ENCODE data around the gene RAE1. TPM values are rescaled to one million over a fixed set of nuclear protein-coding genes. Genes with fewer than 3 reads are reported as not detected.

Gene RAE1
- total and polyA plus RNA-seq, 2 experiments from 2014 or later, result 35.8 to 43.3 TPM

DNA sequence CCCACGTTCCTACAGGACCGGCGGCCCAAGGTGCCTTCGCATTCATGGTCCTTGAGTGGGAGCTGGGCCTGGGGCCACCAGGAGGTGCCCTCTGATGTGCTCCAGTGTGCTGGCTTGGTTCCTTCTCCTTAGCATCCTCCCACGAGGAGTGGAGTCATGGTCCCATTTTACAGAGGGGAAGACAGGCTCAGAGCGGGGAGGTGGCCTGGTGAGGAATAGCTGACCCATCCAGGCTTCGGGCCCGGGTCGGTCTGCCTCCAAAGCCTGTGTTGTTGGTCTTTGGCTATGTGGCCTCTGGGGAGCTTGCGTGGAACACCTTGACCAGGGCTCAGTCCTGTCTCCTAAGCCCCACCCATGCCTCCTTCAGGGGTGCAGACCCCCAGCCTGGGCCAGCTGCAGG, 62.9 kb downstream of the RAE1 start:
- H2AFZ ChIP-seq, result no peak overlapping the region
- H3K4me3 ChIP-seq, result no peak overlapping the region
- no peaks in the 10 kb centered on the region for H3K79me2 ChIP-seq
- H3K4me1 ChIP-seq (ENCODE audit: insufficient read depth), result no peaks in the 10 kb centered on the region
- H3K36me3 ChIP-seq (replicated peaks; ENCODE audit: insufficient read depth, low read depth), result no peaks in the 10 kb centered on the region
- H3K9me2 ChIP-seq (replicated peaks; ENCODE audit: insufficient read depth), result no peaks in the 10 kb centered on the region
- 95% methylated on average over 10 of the region's 10 CpGs for WGBS (ENCODE audit: low lambda C conversion rate, missing lambda C conversion rate)
- no peaks in the 10 kb centered on the region for H4K20me1 ChIP-seq (ENCODE audit: insufficient read depth, poor library complexity, severe bottlenecking)
- no peaks in the 10 kb centered on the region for H3K27me3 ChIP-seq
- H3K4me2 ChIP-seq, result no peak overlapping the region
- DNase-seq (ENCODE audit: low spot score), result no peak
- no peak for TF ChIP-seq EZH2phosphoT487 (IDR thresholded peaks at IDR 0.05; ENCODE audit: low read depth, severe bottlenecking, unreplicated experiment)
- TF ChIP-seq, protein P1, sequence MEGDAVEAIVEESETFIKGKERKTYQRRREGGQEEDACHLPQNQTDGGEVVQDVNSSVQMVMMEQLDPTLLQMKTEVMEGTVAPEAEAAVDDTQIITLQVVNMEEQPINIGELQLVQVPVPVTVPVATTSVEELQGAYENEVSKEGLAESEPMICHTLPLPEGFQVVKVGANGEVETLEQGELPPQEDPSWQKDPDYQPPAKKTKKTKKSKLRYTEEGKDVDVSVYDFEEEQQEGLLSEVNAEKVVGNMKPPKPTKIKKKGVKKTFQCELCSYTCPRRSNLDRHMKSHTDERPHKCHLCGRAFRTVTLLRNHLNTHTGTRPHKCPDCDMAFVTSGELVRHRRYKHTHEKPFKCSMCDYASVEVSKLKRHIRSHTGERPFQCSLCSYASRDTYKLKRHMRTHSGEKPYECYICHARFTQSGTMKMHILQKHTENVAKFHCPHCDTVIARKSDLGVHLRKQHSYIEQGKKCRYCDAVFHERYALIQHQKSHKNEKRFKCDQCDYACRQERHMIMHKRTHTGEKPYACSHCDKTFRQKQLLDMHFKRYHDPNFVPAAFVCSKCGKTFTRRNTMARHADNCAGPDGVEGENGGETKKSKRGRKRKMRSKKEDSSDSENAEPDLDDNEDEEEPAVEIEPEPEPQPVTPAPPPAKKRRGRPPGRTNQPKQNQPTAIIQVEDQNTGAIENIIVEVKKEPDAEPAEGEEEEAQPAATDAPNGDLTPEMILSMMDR (IDR thresholded peaks at IDR 0.05; ENCODE audit: poor library complexity), result no peak
- no peak for TF ChIP-seq EZH2 (IDR thresholded peaks at IDR 0.05; ENCODE audit: borderline replicate concordance)
- H3K9me3 ChIP-seq (ENCODE audit: low read depth), result no peaks in the 10 kb centered on the region
- no peak overlapping the region for H3K27ac ChIP-seq

DNA sequence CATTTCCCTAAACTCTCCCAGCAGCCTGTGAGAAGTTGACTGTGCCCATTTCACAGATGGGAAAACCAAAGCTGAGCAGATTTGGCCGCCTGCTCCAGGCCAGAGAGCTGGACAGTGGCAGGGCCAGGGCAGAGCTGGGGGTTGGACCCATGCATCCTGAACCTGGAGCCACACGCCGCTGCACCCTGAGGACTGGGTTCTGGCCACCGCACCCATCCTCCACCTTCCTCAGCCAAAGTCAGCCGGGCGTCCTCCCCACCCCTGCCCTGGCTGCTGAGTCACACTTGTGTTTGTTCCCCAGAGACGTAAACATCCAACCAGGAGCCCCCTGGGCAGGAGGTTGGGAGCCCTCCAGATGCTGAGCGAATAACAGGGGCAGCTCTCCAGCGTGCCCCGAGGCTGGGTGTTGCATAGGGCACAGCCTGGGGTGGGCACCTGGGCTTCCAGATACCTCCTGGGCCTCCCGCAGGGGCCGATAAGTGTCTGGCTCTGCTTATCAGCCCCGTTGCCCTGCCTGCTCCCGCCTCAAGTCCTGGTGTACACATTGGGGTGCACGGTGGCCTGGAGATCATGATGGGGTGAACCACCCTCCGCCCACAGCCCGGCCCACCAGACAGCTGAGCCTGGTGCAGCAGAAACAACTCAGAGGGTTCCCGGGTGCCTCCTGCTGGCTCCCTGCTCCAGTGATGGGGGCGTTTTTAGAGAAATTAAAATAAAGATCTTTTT, 64.0 kb downstream of the RAE1 start:
- Histone ChIP-seq H4K20me1 (ENCODE audit: insufficient read depth, poor library complexity, severe bottlenecking) (no peaks in the 10 kb centered on the region), H3K9me2 (replicated peaks; ENCODE audit: insufficient read depth) (no peaks in the 10 kb centered on the region), H3K27ac (no peak overlapping the region), H3K4me1 (ENCODE audit: insufficient read depth) (no peaks in the 10 kb centered on the region), H3K9me3 (ENCODE audit: low read depth) (no peaks in the 10 kb centered on the region), H3K27me3 (no peaks in the 10 kb centered on the region), H3K79me2 (no peaks in the 10 kb centered on the region), H3K36me3 (replicated peaks; ENCODE audit: insufficient read depth, low read depth) (no peaks in the 10 kb centered on the region), H3K4me3 (no peak overlapping the region), H3K4me2 (no peak overlapping the region), H2AFZ (no peak overlapping the region)
- DNase-seq (ENCODE audit: low spot score), result no peak
- no peak for TF ChIP-seq EZH2phosphoT487 (IDR thresholded peaks at IDR 0.05; ENCODE audit: low read depth, severe bottlenecking, unreplicated experiment)
- no peak for TF ChIP-seq EZH2 (IDR thresholded peaks at IDR 0.05; ENCODE audit: borderline replicate concordance)
- TF ChIP-seq, protein P1 (IDR thresholded peaks at IDR 0.05; ENCODE audit: poor library complexity), result no peak
- WGBS (ENCODE audit: low lambda C conversion rate, missing lambda C conversion rate), result 77% methylated on average over 18 of the region's 19 CpGs

DNA sequence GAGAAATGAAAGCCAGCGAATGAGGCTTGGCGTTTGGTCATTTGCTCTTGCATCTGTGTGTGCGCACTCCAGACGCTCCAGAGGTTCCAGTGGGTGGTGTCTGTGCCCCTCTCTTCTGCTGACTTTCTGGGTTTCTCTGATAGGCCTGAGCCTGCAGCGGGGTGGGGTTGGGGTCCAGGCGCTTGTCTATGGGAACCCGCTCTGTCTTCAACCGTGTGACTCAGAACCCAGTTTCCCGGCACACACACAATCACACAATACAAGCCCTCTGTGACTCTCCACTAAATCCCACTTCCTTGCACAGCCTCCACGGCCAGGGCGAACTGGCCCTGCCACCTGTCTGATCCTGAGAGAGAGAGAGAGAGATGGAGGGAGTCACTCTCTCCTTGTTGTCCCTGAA, 64.7 kb downstream of the RAE1 start:
- Histone ChIP-seq H3K27ac (no peak overlapping the region), H3K36me3 (replicated peaks; ENCODE audit: insufficient read depth, low read depth) (no peaks in the 10 kb centered on the region), H3K4me2 (no peak overlapping the region), H3K9me2 (replicated peaks; ENCODE audit: insufficient read depth) (no peaks in the 10 kb centered on the region), H3K4me3 (no peak overlapping the region), H2AFZ (no peak overlapping the region), H3K9me3 (ENCODE audit: low read depth) (no peaks in the 10 kb centered on the region), H4K20me1 (ENCODE audit: insufficient read depth, poor library complexity, severe bottlenecking) (no peaks in the 10 kb centered on the region), H3K27me3 (no peaks in the 10 kb centered on the region), H3K79me2 (no peaks in the 10 kb centered on the region), H3K4me1 (ENCODE audit: insufficient read depth) (no peaks in the 10 kb centered on the region)
- no peak for DNase-seq (ENCODE audit: low spot score)
- WGBS (ENCODE audit: low lambda C conversion rate, missing lambda C conversion rate), result 88% methylated on average over 11 of the region's 11 CpGs
- TF ChIP-seq, protein P1 (IDR thresholded peaks at IDR 0.05; ENCODE audit: poor library complexity), result no peak
- no peak for TF ChIP-seq EZH2 (IDR thresholded peaks at IDR 0.05; ENCODE audit: borderline replicate concordance)
- TF ChIP-seq EZH2phosphoT487 (IDR thresholded peaks at IDR 0.05; ENCODE audit: low read depth, severe bottlenecking, unreplicated experiment), result no peak
